ENCODE data around the gene KCNK16.

GRCh38 chr6:39279539-39279938, 43.0 kb downstream of the KCNK16 start:
- TF ChIP-seq, protein P1, sequence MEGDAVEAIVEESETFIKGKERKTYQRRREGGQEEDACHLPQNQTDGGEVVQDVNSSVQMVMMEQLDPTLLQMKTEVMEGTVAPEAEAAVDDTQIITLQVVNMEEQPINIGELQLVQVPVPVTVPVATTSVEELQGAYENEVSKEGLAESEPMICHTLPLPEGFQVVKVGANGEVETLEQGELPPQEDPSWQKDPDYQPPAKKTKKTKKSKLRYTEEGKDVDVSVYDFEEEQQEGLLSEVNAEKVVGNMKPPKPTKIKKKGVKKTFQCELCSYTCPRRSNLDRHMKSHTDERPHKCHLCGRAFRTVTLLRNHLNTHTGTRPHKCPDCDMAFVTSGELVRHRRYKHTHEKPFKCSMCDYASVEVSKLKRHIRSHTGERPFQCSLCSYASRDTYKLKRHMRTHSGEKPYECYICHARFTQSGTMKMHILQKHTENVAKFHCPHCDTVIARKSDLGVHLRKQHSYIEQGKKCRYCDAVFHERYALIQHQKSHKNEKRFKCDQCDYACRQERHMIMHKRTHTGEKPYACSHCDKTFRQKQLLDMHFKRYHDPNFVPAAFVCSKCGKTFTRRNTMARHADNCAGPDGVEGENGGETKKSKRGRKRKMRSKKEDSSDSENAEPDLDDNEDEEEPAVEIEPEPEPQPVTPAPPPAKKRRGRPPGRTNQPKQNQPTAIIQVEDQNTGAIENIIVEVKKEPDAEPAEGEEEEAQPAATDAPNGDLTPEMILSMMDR (IDR thresholded peaks at IDR 0.05; ENCODE audit: poor library complexity, severe bottlenecking), result no peak
- TF ChIP-seq EZH2 (IDR thresholded peaks at IDR 0.05; ENCODE audit: borderline replicate concordance, insufficient read depth, low read length, poor library complexity, severe bottlenecking), result no peak
- no peak for TF ChIP-seq SMC3 (conservative IDR thresholded peaks at IDR 0.05; ENCODE audit: poor library complexity)
- TF ChIP-seq RAD21 (conservative IDR thresholded peaks at IDR 0.05), result no peak
- TF ChIP-seq EP300 (conservative IDR thresholded peaks at IDR 0.05; ENCODE audit: poor library complexity, severe bottlenecking), result no peak
- no peak for TF ChIP-seq POLR2AphosphoS5 (IDR thresholded peaks at IDR 0.05)
- TF ChIP-seq, protein P2, sequence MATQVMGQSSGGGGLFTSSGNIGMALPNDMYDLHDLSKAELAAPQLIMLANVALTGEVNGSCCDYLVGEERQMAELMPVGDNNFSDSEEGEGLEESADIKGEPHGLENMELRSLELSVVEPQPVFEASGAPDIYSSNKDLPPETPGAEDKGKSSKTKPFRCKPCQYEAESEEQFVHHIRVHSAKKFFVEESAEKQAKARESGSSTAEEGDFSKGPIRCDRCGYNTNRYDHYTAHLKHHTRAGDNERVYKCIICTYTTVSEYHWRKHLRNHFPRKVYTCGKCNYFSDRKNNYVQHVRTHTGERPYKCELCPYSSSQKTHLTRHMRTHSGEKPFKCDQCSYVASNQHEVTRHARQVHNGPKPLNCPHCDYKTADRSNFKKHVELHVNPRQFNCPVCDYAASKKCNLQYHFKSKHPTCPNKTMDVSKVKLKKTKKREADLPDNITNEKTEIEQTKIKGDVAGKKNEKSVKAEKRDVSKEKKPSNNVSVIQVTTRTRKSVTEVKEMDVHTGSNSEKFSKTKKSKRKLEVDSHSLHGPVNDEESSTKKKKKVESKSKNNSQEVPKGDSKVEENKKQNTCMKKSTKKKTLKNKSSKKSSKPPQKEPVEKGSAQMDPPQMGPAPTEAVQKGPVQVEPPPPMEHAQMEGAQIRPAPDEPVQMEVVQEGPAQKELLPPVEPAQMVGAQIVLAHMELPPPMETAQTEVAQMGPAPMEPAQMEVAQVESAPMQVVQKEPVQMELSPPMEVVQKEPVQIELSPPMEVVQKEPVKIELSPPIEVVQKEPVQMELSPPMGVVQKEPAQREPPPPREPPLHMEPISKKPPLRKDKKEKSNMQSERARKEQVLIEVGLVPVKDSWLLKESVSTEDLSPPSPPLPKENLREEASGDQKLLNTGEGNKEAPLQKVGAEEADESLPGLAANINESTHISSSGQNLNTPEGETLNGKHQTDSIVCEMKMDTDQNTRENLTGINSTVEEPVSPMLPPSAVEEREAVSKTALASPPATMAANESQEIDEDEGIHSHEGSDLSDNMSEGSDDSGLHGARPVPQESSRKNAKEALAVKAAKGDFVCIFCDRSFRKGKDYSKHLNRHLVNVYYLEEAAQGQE (IDR thresholded peaks at IDR 0.05; ENCODE audit: borderline replicate concordance), result no peak
- TF ChIP-seq TAF1 (IDR thresholded peaks at IDR 0.05; ENCODE audit: low read depth), result no peak
- no peak for TF ChIP-seq MXI1 (conservative IDR thresholded peaks at IDR 0.05; ENCODE audit: poor library complexity, severe bottlenecking)
